Measurements from ENCODE around the gene AUTS2. TPM values are rescaled to one million over a fixed set of nuclear protein-coding genes. Genes with fewer than 3 reads are reported as not detected.

AUTS2 gene
- total RNA-seq, 3 donors from 2014 or later, result 31.2 to 67.6 (median 36.5) TPM

- no peaks in the 10 kb centered on the region for H3K4me1 ChIP-seq (ENCODE audit: low read depth)
- ATAC-seq, result no peak
- no peaks in the 10 kb centered on the region for H3K9me3 ChIP-seq
- H3K36me3 ChIP-seq (ENCODE audit: low read depth), result no peaks in the 10 kb centered on the region
- intact Hi-C loops (cut with DNase I, micrococcal nuclease), result no loop called here
- no peak overlapping the region for H3K4me3 ChIP-seq
- DNase-seq, result no peak
- no peak for TF ChIP-seq CTCF (IDR thresholded peaks at IDR 0.05)
These were observed 906.0 kb downstream of the AUTS2 start for GRCh38 chr7:70504254-70504653.

- no peak for DNase-seq
- no peaks in the 10 kb centered on the region for H3K36me3 ChIP-seq (ENCODE audit: low read depth)
- no peaks in the 10 kb centered on the region for H3K4me1 ChIP-seq (ENCODE audit: low read depth)
- intact Hi-C loops (cut with DNase I, micrococcal nuclease), result no loop called here
- ATAC-seq, result no peak
- no peak overlapping the region for H3K4me3 ChIP-seq
- TF ChIP-seq CTCF (IDR thresholded peaks at IDR 0.05), result no peak
- no peaks in the 10 kb centered on the region for H3K9me3 ChIP-seq
These were observed 907.2 kb downstream of the AUTS2 start for GRCh38 chr7:70505468-70505867.

GRCh38 chr7:70505886-70506285, 907.6 kb downstream of the AUTS2 start:
- no peak for TF ChIP-seq CTCF (IDR thresholded peaks at IDR 0.05)
- Histone ChIP-seq H3K36me3 (ENCODE audit: low read depth) (no peaks in the 10 kb centered on the region), H3K9me3 (no peaks in the 10 kb centered on the region), H3K4me1 (ENCODE audit: low read depth) (no peaks in the 10 kb centered on the region), H3K4me3 (no peak overlapping the region)
- intact Hi-C loops (cut with DNase I, micrococcal nuclease), result no loop called here
- ATAC-seq, result no peak
- DNase-seq, result no peak

GRCh38 chr7:70506434-70506833, 908.2 kb downstream of the AUTS2 start:
- TF ChIP-seq CTCF (IDR thresholded peaks at IDR 0.05), result no peak
- Histone ChIP-seq H3K9me3 (no peaks in the 10 kb centered on the region), H3K4me1 (ENCODE audit: low read depth) (no peaks in the 10 kb centered on the region), H3K4me3 (no peak overlapping the region), H3K36me3 (ENCODE audit: low read depth) (no peaks in the 10 kb centered on the region)
- DNase-seq (peak in 1 of 3 donors; percentile 12), ATAC-seq (no peak)
- intact Hi-C loops (cut with DNase I, micrococcal nuclease), result no loop called here

GRCh38 chr7:70512144-70512543, 913.9 kb downstream of the AUTS2 start:
- Histone ChIP-seq H3K4me3 (no peak overlapping the region), H3K4me1 (ENCODE audit: low read depth) (no peaks in the 10 kb centered on the region), H3K9me3 (no peaks in the 10 kb centered on the region), H3K36me3 (ENCODE audit: low read depth) (no peaks in the 10 kb centered on the region)
- TF ChIP-seq CTCF (IDR thresholded peaks at IDR 0.05), result no peak
- DNase-seq (no peak), ATAC-seq (no peak)
- intact Hi-C loops (cut with DNase I, micrococcal nuclease), result no loop called here

- ATAC-seq, result no peak
- no peaks in the 10 kb centered on the region for H3K4me1 ChIP-seq (ENCODE audit: low read depth)
- no peak overlapping the region for H3K4me3 ChIP-seq
- H3K9me3 ChIP-seq, result no peaks in the 10 kb centered on the region
- TF ChIP-seq CTCF (IDR thresholded peaks at IDR 0.05), result no peak
- intact Hi-C loops (cut with DNase I, micrococcal nuclease), result no loop called here
- DNase-seq, result no peak
- no peaks in the 10 kb centered on the region for H3K36me3 ChIP-seq (ENCODE audit: low read depth)
These were observed 914.5 kb downstream of the AUTS2 start for GRCh38 chr7:70512761-70513160.
